HG03575 (cell line): ENCODE measurements around the gene GLIS2.
"Not testable (repeated sequence)": the region's sequence is repeated elsewhere in the genome, so short reads cannot be mapped to it uniquely, and the experiment has no call there.

Experiments
- ATAC-seq: cut with Tn5 transposase; IDR thresholded peaks from one replicate; pipeline ENCODE4 v1.9.1; 2021; ENCODE audit not compliant: unreplicated experiment, insufficient number of reproducible peaks, low FRiP score; ENCODE audit errors: extremely low read depth

Gene GLIS2

DNA sequence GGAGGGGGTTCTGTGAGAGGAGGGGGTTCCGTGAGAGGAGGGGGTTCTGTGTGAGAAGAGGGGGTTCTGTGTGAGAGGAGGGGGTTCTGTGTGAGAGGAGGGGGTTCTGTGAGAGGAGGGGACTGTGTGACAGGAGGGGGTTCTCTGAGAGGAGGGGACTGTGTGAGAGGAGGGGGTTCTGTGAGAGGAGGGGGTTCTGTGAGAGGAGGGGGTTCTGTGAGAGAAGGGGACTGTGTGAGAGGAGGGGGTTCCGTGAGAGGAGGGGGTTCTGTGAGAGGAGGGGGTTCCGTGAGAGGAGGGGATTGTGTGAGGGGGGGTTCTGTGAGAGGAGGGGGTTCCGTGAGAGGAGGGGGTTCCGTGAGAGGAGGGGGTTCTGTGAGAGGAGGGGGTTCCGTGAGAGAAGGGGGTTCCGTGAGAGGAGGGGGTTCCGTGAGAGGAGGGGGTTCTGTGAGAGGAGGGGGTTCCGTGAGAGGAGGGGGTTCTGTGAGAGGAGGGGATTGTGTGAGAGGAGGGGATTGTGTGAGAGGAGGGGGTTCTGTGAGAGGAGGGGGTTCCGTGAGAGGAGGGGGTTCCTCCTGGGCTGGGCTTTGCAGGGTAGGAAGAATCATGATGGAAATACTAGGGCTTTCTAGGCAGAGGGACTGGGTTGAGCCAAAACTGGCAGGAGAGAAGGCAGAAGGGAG, 28.6 kb downstream of the GLIS2 start:
- not testable (repeated sequence) for ATAC-seq

DNA sequence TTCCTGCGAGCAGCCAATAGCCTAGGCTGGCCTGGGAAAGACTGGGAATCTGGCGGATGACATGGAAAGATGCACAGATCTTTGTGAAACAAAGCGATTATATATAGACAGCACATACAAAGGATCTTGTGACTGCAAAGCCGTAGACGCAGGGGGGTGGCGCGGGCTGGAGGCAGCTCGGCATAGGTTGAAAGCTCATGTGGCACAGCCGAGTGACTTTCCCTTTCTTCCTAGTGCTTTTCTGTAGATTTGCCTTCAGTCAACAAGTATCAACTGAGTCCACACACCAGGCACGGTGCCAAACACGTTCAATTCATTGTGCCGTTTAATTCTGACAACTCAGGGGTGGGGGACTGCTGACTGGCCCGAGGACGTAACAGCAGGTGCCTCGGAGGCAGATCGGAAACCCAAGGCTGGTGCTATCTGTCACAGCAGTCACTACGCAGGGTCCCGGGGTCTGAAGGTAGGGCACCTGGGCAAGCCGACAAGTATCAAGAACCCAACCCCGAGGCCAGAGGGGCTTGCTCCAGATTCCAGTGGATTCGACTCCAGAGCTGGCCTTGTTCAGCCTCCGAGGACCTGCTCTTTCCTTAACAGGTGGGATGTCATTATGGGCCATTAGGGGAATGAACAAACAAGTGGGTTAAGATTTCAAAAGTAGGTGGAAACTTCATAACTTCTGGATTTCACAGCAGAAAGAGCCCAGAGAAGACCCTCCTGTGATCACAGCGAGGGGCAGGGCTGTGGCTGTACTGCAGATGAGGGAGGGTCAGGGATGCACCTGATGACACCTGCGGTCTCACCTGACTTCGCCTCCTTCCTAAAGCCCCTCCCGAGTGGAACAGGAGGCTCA, 29.3 kb downstream of the GLIS2 start:
- no peak for ATAC-seq

DNA sequence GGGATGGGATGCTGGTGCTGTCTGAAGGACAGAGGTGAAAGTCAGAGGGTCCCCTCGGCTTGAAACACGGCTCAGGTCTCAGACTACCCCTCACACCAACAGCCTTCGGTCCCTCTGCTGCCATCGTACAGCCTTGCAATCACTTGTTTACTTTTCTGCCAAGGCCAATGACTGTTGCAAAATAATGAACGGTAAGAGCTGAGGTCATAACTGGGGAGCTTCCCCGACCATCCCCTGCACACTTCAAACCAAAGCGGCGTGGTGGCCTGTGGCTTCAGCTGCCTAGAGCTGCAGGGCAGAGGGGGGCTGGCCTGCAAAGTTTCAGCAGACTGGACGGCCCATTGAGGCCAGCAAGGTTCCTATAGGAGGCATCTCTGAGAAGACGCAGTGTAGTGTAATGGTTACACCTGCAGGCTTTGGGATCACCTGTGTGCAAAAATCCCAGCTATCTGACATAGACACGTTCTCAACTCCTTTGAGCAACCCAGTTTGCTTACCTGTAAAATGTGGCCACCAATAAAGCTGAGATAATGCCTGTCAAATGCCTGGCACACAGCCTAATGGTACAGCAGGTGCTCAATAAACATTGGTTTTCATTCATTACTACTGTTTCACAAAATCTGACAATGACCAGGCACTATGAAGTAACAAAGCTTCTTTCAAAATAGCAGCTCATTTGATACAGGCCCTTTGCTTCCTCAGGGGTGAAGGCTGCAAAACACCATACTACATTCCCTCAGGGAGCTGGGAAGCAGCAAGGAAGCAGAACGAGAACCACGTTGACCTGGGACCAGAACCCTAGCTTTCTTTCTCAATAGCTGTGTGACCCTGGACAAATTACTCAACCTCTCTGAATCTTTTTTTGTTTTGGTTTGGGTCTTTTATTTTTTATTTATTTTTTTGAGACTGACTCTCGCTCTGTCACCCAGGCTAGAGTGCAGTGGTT, 30.2 kb downstream of the GLIS2 start:
- no peak for ATAC-seq

DNA sequence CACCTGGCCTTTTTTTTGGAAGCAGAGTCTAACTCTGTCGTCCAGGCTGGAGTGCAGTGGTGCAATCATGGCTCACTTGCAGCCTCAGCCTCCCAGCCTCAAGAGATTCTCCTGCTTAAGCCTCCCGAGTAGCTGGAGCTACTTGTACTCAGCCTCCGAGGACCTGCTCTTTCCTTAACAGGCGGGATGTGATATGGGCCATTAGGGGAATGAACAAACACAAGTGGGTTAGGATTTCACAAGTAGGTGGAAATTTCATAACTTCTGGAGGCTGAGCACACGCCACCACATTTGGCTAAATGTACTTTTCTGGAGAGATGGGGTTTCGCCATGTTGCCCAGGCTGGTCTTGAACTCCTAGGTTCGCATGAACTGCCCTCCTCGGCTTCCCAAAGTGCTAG, 31.1 kb downstream of the GLIS2 start:
- ATAC-seq = no peak

DNA sequence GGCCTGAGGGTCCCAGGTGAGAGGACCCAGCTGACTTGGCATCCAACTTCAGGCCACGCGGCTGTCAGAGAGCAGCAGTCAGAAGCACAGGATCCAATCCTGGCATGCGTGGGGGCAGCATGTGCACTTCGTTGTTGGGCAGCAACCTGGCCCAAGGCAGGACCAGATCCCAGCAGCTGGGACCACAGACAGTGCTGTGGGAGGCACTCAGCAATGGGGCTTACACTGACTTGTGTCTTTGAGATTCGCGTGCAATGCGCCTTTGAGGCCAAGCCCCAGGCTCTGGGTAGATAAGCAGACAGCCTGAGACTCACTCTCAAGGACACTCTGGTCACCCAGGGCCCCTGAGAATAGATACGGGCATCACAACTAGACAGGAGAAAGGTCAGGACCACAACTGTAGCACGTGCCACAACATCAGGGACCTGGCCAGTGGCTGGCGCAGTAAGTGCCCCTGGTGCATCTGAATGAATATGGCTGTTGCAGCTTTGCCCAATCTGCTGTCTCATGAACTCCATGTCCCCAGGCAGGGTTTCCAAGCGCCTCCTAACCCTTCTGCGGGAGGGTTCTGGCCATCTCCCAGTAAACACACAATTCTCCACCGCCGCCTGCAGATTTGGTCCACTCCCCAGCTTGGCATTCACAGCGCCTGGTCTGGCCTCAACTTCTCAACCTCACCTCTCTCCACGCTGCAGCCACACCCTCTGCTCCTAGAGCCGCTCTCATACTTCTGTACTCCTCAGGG, 32.1 kb downstream of the GLIS2 start:
- ATAC-seq = no peak

DNA sequence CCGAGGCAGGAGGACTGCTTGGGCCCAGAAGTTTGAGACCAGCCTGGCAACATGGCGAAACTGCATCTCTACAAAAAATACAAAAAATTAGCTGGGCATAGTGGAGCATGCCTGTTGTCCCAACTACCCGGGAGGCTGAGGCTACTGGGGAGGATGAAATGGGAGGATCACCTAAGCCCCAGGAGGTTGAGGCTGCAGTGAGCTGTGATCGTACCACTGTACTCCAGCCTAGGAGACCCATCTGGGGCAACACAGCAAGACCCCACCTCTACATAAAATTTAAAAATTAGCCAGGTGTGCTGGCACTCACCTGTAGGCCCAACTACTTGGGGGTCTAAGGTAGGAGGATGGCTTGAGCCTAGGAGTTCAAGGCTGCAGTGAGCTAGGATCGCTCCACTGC, 33.5 kb downstream of the GLIS2 start:
- ATAC-seq = no peak

DNA sequence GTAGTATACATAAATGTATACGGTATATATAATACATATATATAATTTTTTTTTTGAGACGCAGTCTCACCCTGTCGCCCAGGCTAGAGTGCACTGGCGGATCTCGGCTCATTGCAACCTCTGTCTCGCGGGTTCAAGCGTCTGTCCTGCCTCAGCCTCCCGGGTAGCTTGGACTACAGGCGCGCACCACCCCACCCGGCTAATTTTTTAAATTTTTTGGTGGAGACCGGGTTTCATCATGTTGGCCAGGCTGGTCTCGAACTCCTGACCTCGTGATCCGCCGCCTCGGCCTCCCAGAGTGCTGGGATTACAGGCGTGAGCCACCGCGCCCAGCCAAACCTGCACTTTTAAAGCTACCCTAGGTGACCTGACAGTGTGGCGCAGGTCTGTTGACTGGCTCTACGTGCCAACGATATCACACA, 34.5 kb downstream of the GLIS2 start:
- ATAC-seq = no peak

DNA sequence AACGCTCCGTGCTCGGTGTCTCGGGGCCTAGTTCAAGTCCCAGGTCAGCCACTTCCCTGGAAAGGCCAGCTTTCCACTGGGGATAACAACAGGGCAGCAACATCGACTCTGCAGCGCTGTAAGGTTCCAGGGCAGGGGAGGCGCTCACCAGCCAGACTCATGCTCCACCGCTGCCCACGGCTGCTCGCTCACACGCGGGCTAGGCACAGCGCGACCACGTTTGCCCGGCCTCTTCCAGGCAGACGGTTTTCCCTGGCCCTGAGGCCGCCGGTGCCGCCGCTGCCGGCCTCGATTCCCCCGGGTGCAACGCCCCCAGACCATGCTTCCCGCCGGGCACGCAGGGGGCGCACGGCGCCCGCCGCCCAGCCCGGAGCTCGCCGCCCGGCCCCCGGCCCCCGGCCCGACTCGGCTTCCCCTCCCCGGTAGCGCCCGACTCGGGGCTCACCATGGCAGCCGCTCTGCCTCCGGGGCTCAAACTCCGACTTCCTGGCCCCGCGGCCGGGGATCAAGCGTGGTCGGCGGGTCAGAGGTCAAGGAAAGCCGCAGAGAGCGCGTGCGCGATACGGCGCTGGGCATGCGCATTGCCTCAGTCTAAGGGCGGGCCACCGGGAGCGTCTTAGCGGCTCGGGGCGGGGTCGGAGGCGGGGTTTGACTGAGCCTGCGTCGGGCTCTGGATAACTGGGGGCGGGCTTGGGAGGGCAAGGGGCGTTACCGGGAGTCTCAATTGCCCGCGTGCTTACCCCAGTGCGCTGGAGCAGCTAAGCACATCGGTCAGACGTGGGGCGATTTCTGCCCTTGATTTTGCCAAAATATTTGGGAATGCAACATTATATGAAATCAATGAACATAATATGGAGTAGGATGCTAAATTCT, 35.2 kb downstream of the GLIS2 start, which contains the start of gene PAM16:
Gene PAM16, minus strand, starts transcription at position 535 of the 873 bp plus-strand sequence. Its CDS starts 87 bp downstream, at position 448.
- ATAC-seq = peak; percentile 34

DNA sequence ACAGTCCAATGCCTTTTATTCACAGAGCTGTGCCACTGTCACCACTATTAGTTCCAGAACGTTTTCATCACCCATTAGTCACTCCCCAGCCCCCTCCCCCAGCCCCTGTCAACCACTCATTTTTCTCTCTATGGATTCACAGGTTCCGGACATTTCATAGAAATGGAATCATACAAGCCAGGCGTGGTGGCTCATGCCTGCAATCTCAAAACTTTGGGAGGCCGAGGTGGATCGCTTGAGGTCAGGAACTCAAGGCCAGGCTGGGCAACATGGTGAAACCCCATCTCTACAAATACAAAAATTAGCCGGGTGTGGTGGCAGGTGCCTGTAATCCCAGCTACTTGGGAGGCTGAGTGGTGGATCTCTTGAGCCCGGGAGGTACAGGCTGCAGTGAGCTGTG, 36.0 kb downstream of the GLIS2 start:
- no peak for ATAC-seq

DNA sequence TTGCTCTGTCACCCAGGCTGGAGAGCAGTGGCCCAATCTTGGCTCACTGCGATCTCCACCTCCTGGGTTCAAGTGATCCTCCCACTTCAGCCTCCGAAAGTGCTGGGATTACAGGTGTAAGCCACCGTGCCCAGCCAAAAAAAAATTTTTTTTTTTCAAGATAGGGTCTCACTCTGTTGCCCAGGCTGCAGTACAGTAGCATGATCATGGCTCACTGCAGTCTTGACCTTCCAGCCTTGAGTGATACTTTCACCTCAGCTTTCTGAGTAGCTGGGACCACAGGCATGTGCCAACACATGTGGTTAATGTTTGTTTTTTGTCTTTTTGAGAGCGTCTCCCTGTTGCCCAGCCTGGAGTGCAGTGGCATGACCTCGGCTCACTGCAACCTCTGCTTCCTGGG, 37.0 kb downstream of the GLIS2 start:
- no peak for ATAC-seq

DNA sequence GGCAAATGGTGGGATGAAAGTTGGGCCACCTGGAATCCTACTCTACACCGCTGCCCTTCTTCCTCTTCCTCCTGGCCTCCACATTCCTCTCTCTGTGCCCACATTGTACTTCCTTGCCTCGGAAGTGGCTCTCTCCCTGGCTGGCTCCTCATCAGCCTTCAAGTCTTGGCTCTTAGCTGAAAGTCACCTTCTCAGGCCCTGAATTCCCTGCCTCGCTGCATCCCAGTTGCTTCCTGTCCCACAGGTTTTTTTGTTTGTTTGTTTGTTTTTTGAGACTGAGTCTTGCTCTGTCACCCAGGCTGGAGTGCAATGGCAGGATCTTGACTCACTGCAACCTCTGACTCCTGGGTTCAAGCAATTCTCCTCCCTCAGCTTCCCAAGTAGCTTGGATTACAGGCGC, 37.8 kb downstream of the GLIS2 start:
- ATAC-seq = no peak

DNA sequence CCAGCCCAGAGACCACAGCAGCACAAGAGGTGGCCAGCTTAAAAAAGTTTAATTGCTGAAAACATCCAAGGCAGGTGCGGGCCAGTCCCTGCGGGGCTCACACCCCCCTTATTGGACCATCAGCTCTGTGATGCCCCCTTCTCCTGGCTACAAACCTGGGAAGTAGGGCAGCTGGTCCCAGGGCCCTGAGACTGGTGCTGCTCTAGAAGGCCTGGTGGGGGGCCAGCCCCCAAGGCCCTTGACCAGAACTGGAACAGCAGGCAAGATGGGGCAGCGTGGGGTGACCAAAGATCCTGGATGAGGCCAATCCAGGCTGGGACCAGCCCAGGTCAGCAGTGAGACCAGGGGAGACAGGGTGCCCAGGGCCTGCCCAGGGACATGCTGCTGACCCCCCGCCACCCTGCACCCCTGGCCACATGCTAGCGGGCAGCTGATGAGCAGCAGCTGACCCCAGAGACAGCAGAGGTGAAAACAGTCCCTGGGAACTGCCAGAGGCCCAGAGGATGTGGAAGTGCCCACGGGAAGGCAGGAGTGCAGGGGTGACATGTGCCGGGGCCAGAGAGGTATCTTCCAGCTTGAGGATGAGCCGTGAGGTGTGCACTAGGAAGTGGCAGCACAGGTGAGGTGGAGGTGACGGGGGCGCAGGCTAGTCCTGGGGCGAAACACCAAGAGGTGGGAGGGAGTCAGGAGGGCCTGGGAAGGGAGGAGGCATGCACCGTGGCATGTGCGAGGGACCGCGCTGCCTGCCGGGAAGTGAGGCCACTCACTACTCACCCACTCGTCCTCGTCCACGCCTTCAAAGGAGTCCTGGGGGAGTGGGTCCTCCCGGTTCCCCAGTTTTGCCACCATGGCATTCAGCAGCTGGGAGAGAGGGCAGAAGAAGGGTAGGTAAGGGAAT, 38.9 kb downstream of the GLIS2 start:
- no peak for ATAC-seq

DNA sequence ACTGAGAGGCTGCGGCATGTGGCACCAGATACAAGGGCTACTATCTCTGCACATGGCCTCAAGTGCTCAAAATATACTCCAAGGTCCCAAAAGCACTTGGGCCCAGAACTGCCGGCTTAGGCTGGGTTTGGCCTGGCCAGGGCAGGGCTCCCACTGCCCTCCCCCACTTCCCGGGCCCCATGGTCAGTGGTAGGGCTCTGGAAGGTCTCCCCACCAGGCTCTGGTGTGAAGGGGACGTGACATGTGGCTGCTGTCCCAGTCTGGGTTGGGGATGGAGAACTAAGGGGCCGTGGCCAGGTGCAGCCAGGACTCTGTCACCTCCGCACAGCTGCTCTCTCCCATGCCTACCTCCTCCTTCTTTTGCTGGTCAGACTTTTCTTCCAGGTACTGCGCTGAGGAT, 41.0 kb downstream of the GLIS2 start:
- no peak for ATAC-seq

DNA sequence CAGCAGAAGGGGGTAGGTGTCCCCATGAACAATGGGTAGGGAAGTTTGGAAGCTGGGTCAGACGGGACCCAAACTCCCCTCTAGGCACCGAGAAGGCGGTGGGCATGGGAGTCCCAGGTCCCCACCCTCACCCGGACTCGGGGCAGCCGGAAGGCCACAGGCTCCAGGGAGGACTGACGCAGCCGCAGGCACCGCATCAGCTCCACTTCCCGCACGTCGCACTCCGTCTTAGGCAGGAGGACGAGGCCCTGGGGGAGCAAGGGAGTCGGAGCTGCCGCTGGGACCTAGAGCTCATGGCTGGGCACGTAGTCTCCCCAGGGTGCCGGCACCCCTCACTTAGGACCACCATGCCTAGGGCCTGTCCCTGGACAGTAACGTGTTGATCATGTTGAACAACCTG, 42.4 kb downstream of the GLIS2 start:
- no peak for ATAC-seq

DNA sequence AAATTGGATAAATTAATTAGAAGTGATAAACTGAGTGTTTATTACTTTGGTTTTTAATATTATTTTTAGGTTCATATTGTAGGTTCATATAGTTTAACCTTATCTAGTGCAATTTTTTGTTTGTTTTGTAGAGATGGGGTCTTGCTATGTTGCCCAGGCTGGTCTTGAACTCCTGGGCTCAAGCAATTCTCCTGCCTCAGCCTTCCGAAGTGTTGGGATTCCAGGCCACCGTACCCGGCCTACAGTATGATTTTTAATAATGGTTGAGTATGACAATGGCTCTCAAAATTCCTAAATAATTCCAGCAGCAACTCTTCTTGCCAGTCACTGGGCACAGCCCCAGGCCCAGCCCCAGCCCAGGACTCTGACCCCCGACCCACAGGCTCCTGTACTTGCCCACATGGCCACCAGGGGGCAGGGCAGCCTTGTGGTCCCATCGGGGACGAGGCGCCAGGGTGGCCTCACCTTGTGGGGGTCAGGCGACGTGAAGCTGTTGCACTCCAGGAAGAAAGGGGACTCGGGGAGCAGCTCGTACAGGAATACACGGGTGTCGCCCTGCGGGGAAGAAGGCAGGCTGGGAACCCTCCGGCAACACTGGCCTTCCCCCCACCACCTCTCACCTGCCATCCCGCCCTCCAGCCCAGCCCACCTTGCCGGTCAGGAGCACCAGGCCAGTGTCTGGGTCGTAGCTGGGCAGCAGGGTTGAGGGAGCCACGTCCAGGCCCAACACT, 43.1 kb downstream of the GLIS2 start:
- ATAC-seq = no peak

DNA sequence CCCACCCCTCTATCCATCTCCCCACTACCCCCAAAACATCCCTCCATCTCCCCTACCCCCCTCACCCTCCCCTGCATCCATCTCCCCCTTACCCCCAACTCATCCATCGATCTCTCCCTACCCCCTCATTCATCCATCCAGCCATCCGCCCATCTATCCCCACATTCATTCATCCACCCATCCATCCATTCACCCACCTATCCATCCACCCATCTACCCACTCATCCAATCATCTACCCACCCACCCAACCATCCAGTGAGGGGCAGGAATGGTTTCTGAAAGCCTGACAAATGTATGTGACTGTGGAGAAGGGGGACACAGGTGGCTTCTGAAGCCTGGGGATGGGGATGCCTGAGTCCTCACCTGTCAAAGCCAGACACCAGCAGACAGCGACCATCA, 44.0 kb downstream of the GLIS2 start:
- ATAC-seq = no peak
